WTC11 (cell line): ENCODE results near the gene KNG1.

Experiments
- ARID4B ChIP-seq: sonication (generic); formaldehyde crosslinking; IDR thresholded peaks from 2 replicates; pipeline ENCODE4 v1.8.0; 2023; ENCODE audit warnings: missing genetic modification reagents, mild to moderate bottlenecking, borderline replicate concordance
- CTCF ChIP-seq: fragments of 200-600 bp; IDR thresholded peaks from 2 replicates; pipeline ENCODE4 v1.8.0; 2022; ENCODE audit warnings: antibody characterized with exemption
- FOXJ3 ChIP-seq: sonication (generic); formaldehyde crosslinking; IDR thresholded peaks from 2 replicates; pipeline ENCODE4 v1.9.0; 2021; ENCODE audit warnings: missing genetic modification reagents, mild to moderate bottlenecking, borderline replicate concordance
- IRF2 ChIP-seq: sonication (generic); formaldehyde crosslinking; IDR thresholded peaks from 2 replicates; pipeline ENCODE4 v1.8.0; 2022; ENCODE audit warnings: low read depth, missing genetic modification reagents, borderline replicate concordance
- MXD4 ChIP-seq: fragments of 250-450 bp; sonication (Bioruptor Pico); IDR thresholded peaks from 2 replicates; pipeline ENCODE4 v1.8.0; 2021; ENCODE audit warnings: mild to moderate bottlenecking, moderate library complexity, borderline replicate concordance
- NFYB ChIP-seq: sonication (generic); formaldehyde crosslinking; conservative IDR thresholded peaks from 2 replicates; pipeline ENCODE4 v1.8.0; 2022; ENCODE audit warnings: low read depth, missing genetic modification reagents
- RELA ChIP-seq: sonication (generic); formaldehyde crosslinking; IDR thresholded peaks from 2 replicates; pipeline ENCODE4 v1.8.1; 2022; ENCODE audit warnings: missing genetic modification reagents, mild to moderate bottlenecking, borderline replicate concordance
- ZNF512 ChIP-seq: sonication (generic); formaldehyde crosslinking; IDR thresholded peaks from 2 replicates; pipeline ENCODE4 v1.8.1; 2022; ENCODE audit warnings: missing genetic modification reagents, borderline replicate concordance
- TF ChIP-seq, protein P1 (sequence below): sonication (generic); formaldehyde crosslinking; IDR thresholded peaks from 2 replicates; pipeline ENCODE4 v1.8.1; 2023; ENCODE audit warnings: mild to moderate bottlenecking, missing genetic modification reagents

DNA sequence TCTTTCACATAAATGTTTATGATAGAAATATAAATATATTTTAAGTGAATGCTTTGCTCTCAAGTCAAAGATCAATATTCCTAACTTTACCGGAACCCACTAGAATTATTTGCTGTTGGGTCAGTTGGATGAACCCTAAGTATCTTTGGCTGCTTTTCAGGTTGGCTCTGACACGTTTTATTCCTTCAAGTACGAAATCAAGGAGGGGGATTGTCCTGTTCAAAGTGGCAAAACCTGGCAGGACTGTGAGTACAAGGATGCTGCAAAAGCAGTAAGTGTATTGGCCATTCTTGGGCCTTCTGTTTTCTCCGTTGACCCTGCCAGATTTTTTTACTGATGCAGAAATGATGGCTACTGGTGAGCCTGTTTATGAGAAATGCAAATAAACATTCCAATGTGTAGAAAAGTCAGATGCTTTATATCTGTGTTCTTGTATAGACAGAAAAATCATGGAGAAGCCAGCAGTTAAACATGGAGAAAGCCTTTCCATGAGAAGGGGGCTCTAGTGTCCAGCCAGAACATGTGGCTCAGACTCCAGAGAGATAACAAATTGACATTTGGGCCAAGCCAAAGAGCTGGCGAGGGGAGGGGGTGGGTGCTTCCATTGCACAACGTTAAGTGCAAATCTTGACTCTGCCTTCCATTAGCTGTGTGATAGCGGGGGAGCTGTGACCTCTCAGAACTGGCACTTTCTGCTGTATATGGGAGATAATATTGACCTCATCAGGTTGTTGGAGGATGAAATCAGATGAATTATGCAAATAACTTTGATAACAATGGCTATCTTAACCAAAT, 3.0 kb downstream of the KNG1 start:
- TF ChIP-seq ZNF512 (no peak), CTCF (no peak), FOXJ3 (no peak), IRF2 (CRISPR knock-in tag) (no peak), ARID4B (CRISPR knock-in tag) (no peak), RELA (CRISPR knock-in tag) (no peak), NFYB (CRISPR knock-in tag) (no peak), MXD4 (CRISPR knock-in tag) (no peak)
- TF ChIP-seq, protein P1, sequence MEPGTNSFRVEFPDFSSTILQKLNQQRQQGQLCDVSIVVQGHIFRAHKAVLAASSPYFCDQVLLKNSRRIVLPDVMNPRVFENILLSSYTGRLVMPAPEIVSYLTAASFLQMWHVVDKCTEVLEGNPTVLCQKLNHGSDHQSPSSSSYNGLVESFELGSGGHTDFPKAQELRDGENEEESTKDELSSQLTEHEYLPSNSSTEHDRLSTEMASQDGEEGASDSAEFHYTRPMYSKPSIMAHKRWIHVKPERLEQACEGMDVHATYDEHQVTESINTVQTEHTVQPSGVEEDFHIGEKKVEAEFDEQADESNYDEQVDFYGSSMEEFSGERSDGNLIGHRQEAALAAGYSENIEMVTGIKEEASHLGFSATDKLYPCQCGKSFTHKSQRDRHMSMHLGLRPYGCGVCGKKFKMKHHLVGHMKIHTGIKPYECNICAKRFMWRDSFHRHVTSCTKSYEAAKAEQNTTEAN: no peak
